ENCODE data around the gene FAM114A1. TPM values are rescaled to one million over a fixed set of nuclear protein-coding genes. Genes with fewer than 3 reads are reported as not detected.

FAM114A1 gene
- total and polyA plus RNA-seq, 2 of the 4 experiments (the other 2 are of a cell fraction): 135 to 649 TPM

GRCh38 chr4:38873290-38873944, 5.8 kb downstream of the FAM114A1 start:
- H3K27me3 ChIP-seq (ENCODE audit: control insufficient read depth, insufficient read depth, low read length): no peaks in the 10 kb centered on the region
- TF ChIP-seq CTCF (conservative IDR thresholded peaks at IDR 0.05; ENCODE audit: low read depth, low read length) (0 out of 2 replicates have a peak, but pooled peaks have one; percentile 4), CHD1 (IDR thresholded peaks at IDR 0.05; ENCODE audit: low read depth, low read length) (no peak)
- no peak overlapping the region for H2AK5ac ChIP-seq (ENCODE audit: low read depth, low read length)
- no peak overlapping the region for H3K56ac ChIP-seq (ENCODE audit: extremely low read depth, insufficient read depth, low read length)
- DNase-seq (no peak), ATAC-seq (ENCODE audit: low read depth) (no peak)
- H2AK9ac ChIP-seq (replicated peaks; ENCODE audit: low read depth, low read length, poor library complexity): no peak overlapping the region
- peak overlapping the region; percentile 29; the same call in 1 of the 2 replicates for H3K23ac ChIP-seq (ENCODE audit: low read depth, low read length)
- no TSS peak for BruUV-seq (replicated peaks)
- H3K14ac ChIP-seq (replicated peaks; ENCODE audit: low read depth, low read length): peak overlapping the region; percentile 16; the same call in 1 of the 2 replicates
- peaks cover 26 to 71% of the 10 kb centered on the region in 2 experiments for H3K79me1 ChIP-seq (ENCODE audit: low read depth in 1 of 2, low read length in 2 of 2)
- H3K18ac ChIP-seq (ENCODE audit: low read depth, low read length): no peak overlapping the region
- no peak overlapping the region for H2AFZ ChIP-seq (replicated peaks; ENCODE audit: low read length, poor library complexity)
- POLR2A ChIA-PET (ENCODE audit: unreplicated experiment): interaction anchor here (1.0 kb wide), 1 partner anchor 16 kb away, joined by 3 read pairs; no protein-coding TSS in a partner anchor
- intact Hi-C loops (cut with micrococcal nuclease) (no loop called here), in situ Hi-C loops (cut with MboI; ENCODE audit: low sequenced_read_pairs) (no loop called here), dilution Hi-C loops (cut with HindIII; ENCODE audit: low sequenced_read_pairs, unreplicated experiment) (no loop called here)
- peaks cover 82% of the 10 kb centered on the region for H4K20me1 ChIP-seq (ENCODE audit: insufficient read depth, low read length)
- WGBS, 2 experiments (ENCODE audit: extremely low coverage in 2 of 2, insufficient read length in 1 of 2): 67% methylated on average over 1 of the region's 5 CpGs; no CpG with 5 or more reads in 1 of the 2 experiments
- H2BK15ac ChIP-seq (ENCODE audit: low read depth, low read length): no peak overlapping the region
- no peak overlapping the region for H3K4me3 ChIP-seq (ENCODE audit: insufficient read depth, low read depth, low read length)
- peaks cover 24% of the 10 kb centered on the region for H3K4me1 ChIP-seq (ENCODE audit: control insufficient read depth, insufficient read depth, low read length)
- no peaks in the 10 kb centered on the region for H3K9me3 ChIP-seq (ENCODE audit: control insufficient read depth, insufficient read depth, low read length)
- no peak overlapping the region for H3K9ac ChIP-seq (ENCODE audit: low read depth, low read length)
- H3K4me2 ChIP-seq (ENCODE audit: low read depth, low read length): peak overlapping the region; percentile 4; the same call in 1 of the 2 replicates
- peaks cover 31% of the 10 kb centered on the region for H3K36me3 ChIP-seq (ENCODE audit: control insufficient read depth, insufficient read depth, low read length)
- no peak overlapping the region for H3K27ac ChIP-seq (ENCODE audit: insufficient read depth, low read length)
- peaks cover 12% of the 10 kb centered on the region for H3K9me1 ChIP-seq (ENCODE audit: insufficient read depth, low read length)
- H2BK5ac ChIP-seq (ENCODE audit: low read depth, low read length, poor library complexity, severe bottlenecking): peak overlapping the region; percentile 73
- CTCF ChIA-PET: interaction anchor here (0.9 kb wide), 1 partner anchor 15 kb away, joined by 3 read pairs; no protein-coding TSS in a partner anchor
- no peak overlapping the region for H2BK120ac ChIP-seq (ENCODE audit: low read depth, low read length)
- H4K91ac ChIP-seq (ENCODE audit: insufficient read depth, low read depth, low read length): no peak overlapping the region
- no peak overlapping the region for H2BK20ac ChIP-seq (ENCODE audit: low read depth, low read length)
- H4K8ac ChIP-seq (ENCODE audit: low read depth in 2 of 2, low read length in 2 of 2): no peak overlapping the region
- no peak overlapping the region for H4K5ac ChIP-seq (ENCODE audit: low read depth, low read length)
- H3K4ac ChIP-seq (ENCODE audit: low read depth, low read length): no peak overlapping the region; the same call in 1 of the 2 replicates
